ENCODE data around the gene TNS3.
A peak's percentile ranks its signal among the peaks of the same experiment; 100 is the strongest.

TNS3 gene

GRCh38 chr7:47394216-47394615 is 187.7 kb downstream of the TNS3 start:
- no peak for DNase-seq (ENCODE audit: low read depth, low spot score)
- in situ Hi-C loops (cut with HindIII; ENCODE audit: low sequenced_read_pairs): no loop called here
- TF ChIP-seq CTCF (IDR thresholded peaks at IDR 0.05; ENCODE audit: low read depth, low read length): no peak
- no peak overlapping the region for H3K4me3 ChIP-seq (ENCODE audit: low read depth, low read length)

- TF ChIP-seq CTCF (IDR thresholded peaks at IDR 0.05; ENCODE audit: low read depth, low read length): no peak
- no peak overlapping the region for H3K4me3 ChIP-seq (ENCODE audit: low read depth, low read length)
- in situ Hi-C loops (cut with HindIII; ENCODE audit: low sequenced_read_pairs): no loop called here
- DNase-seq (ENCODE audit: low read depth, low spot score): no peak
These were observed 188.5 kb downstream of the TNS3 start for GRCh38 chr7:47393406-47393805.

- DNase-seq (ENCODE audit: low read depth, low spot score): peak; percentile 98
- no peak overlapping the region for H3K4me3 ChIP-seq (ENCODE audit: low read depth, low read length)
- peak; percentile 83 for TF ChIP-seq CTCF (IDR thresholded peaks at IDR 0.05; ENCODE audit: low read depth, low read length)
- in situ Hi-C loops (cut with HindIII; ENCODE audit: low sequenced_read_pairs): no loop called here
These were observed 189.6 kb downstream of the TNS3 start for GRCh38 chr7:47392241-47392759.

- TF ChIP-seq CTCF (IDR thresholded peaks at IDR 0.05; ENCODE audit: low read depth, low read length): no peak
- in situ Hi-C loops (cut with HindIII; ENCODE audit: low sequenced_read_pairs): no loop called here
- no peak overlapping the region for H3K4me3 ChIP-seq (ENCODE audit: low read depth, low read length)
- no peak for DNase-seq (ENCODE audit: low read depth, low spot score)
These were observed 190.2 kb downstream of the TNS3 start for GRCh38 chr7:47391726-47392125.

- no peak overlapping the region for H3K4me3 ChIP-seq (ENCODE audit: low read depth, low read length)
- TF ChIP-seq CTCF (IDR thresholded peaks at IDR 0.05; ENCODE audit: low read depth, low read length): no peak
- in situ Hi-C loops (cut with HindIII; ENCODE audit: low sequenced_read_pairs): no loop called here
- DNase-seq (ENCODE audit: low read depth, low spot score): no peak
These were observed 191.0 kb downstream of the TNS3 start for GRCh38 chr7:47390914-47391313.

GRCh38 chr7:47389923-47390630 is 191.8 kb downstream of the TNS3 start:
- no peak overlapping the region for H3K4me3 ChIP-seq (ENCODE audit: low read depth, low read length)
- no peak for TF ChIP-seq CTCF (IDR thresholded peaks at IDR 0.05; ENCODE audit: low read depth, low read length)
- no peak for DNase-seq (ENCODE audit: low read depth, low spot score)
- in situ Hi-C loops (cut with HindIII; ENCODE audit: low sequenced_read_pairs): no loop called here
